Body of pancreas (tissue), 4 donors: ENCODE results near the gene NR1H2. TPM values are rescaled to one million over a fixed set of nuclear protein-coding genes. Genes with fewer than 3 reads are reported as not detected.
"Not testable (repeated sequence)": the region's sequence is repeated elsewhere in the genome, so short reads cannot be mapped to it uniquely, and the experiment has no call there.

Experiments
- ATAC-seq: fragments of 150-250 bp; one replicate; pipeline ENCODE4 v1.9.1; 2016
- DNase-seq, 4 donors: peaks; one replicate each; pipeline ENCODE4 v3.0.0-alpha.2; 2019
- H3K27ac ChIP-seq, 4 donors: fragments of 200-600 bp; sonication (generic); 1 replicate in 3 of 4; 2 replicates in 1 of 4; pipeline versions ENCODE4 v1.5.1 to v1.6.1; 2016 to 2019; ENCODE audit warnings: mild to moderate bottlenecking in 1 of 4, mixed read lengths in 1 of 4, moderate library complexity in 1 of 4
- H3K27me3 ChIP-seq, 2 donors: fragments of 200-600 bp; sonication (generic); one replicate each; pipeline ENCODE4 v1.6.0; 2016; ENCODE audit warnings: mild to moderate bottlenecking in 1 of 2
- H3K36me3 ChIP-seq, 2 donors: fragments of 200-600 bp; sonication (generic); replicated peaks in 1 of 2; 2 replicates each; pipeline ENCODE4 v1.5.1; 2016; ENCODE audit warnings: low read depth in 2 of 2; ENCODE audit not compliant: insufficient read depth in 1 of 2
- H3K4me1 ChIP-seq: fragments of 200-600 bp; sonication (generic); one replicate; pipeline ENCODE4 v1.6.0; 2016
- H3K4me3 ChIP-seq, 2 donors: fragments of 200-600 bp; sonication (generic); 1 replicate in 1 of 2; 2 replicates in 1 of 2; pipeline ENCODE4 v1.5.1; 2016 to 2019
- H3K9me3 ChIP-seq, 3 donors: fragments of 200-600 bp; sonication (generic); 1 replicate in 2 of 3; 2 replicates in 1 of 3; pipeline ENCODE4 v1.5.1; 2016
- CTCF ChIP-seq, 7 experiments: fragments of 450-650 bp in 4 of 7; fragments of 200-600 bp in 3 of 7; sonication (generic) in 3 of 7; IDR thresholded peaks; one replicate each; pipeline ENCODE4 v1.5.1; 2016 to 2019; ENCODE audit warnings: antibody characterized with exemption in 7 of 7
- POLR2A ChIP-seq, 3 donors: fragments of 450-650 bp; IDR thresholded peaks; one replicate each; pipeline ENCODE4 v1.6.1; 2016; ENCODE audit warnings: antibody characterized with exemption in 3 of 3, mild to moderate bottlenecking in 2 of 3
- WGBS, 2 donors: methylation state at CpG; one replicate each; pipeline ENCODE4 v1.1.5; 2017; 5-methylcytosine and 5-hydroxymethylcytosine counted together
- intact Hi-C: fragments of 100-400 bp; cut with DNase I; formaldehyde crosslinking; loops from one replicate; pipeline ENCODE4 v1.15.1; 2023
- total RNA-seq, 2 donors: library from RNA; depleted of rRNA; stranded (reverse); fragments of >200 nt; gene quantifications; one replicate each; pipeline ENCODE4 v1.1.0, GENCODE V29; 2016

Gene NR1H2
- total RNA-seq, 2 donors from 2014 or later = 43.2 to 50.1 TPM

- DNase-seq = peak in 1 of 4 donors; percentile 51
- no peak for ATAC-seq
- TF ChIP-seq CTCF (IDR thresholded peaks at IDR 0.05) = no peak
- peak in 1 of 3 donors; percentile 20 for TF ChIP-seq POLR2A (IDR thresholded peaks at IDR 0.05)
- H3K36me3 ChIP-seq = peaks cover 0 to 3% of the 10 kb centered on the region in 2 donors
- 78 to 90% methylated on average over 21 of the region's 21 CpGs for WGBS, 2 donors
- H3K9me3 ChIP-seq = no peaks in the 10 kb centered on the region
- H3K4me1 ChIP-seq = peaks cover 18% of the 10 kb centered on the region
- H3K4me3 ChIP-seq = no peak overlapping the region
- peak overlapping the region in 1 of 4 donors; percentile 3 for H3K27ac ChIP-seq
- intact Hi-C loops = no loop called here
- no peaks in the 10 kb centered on the region for H3K27me3 ChIP-seq
Measured at GRCh38 chr19:50387176-50387867, 11.1 kb downstream of the NR1H2 start.

GRCh38 chr19:50387868-50388245 is 11.6 kb downstream of the NR1H2 start:
- Histone ChIP-seq H3K27ac (peak overlapping the region in 1 of 4 donors; percentile 3), H3K4me1 (peaks cover 18% of the 10 kb centered on the region), H3K4me3 (no peak overlapping the region), H3K9me3 (no peaks in the 10 kb centered on the region), H3K36me3 (no peaks in the 10 kb centered on the region), H3K27me3 (no peaks in the 10 kb centered on the region)
- TF ChIP-seq CTCF (IDR thresholded peaks at IDR 0.05) (no peak), POLR2A (IDR thresholded peaks at IDR 0.05) (peak in 1 of 3 donors; percentile 8)
- intact Hi-C loops = no loop called here
- WGBS, 2 donors = 88 to 90% methylated on average over 8 of the region's 8 CpGs
- no peak for ATAC-seq
- no peak for DNase-seq

GRCh38 chr19:50390295-50390694 is 14.0 kb downstream of the NR1H2 start:
- H3K27ac ChIP-seq, H3K4me1 ChIP-seq, H3K27me3 ChIP-seq, ATAC-seq, H3K4me3 ChIP-seq, H3K9me3 ChIP-seq, intact Hi-C loops, DNase-seq, H3K36me3 ChIP-seq: not testable (repeated sequence)
- WGBS, 2 donors = 91 to 94% methylated on average over 3 of the region's 3 CpGs

GRCh38 chr19:50390952-50391351 is 14.7 kb downstream of the NR1H2 start:
- 95 to 98% methylated on average over 12 to 22 of the region's 23 CpGs for WGBS, 2 donors
- H3K27me3 ChIP-seq, H3K27ac ChIP-seq, H3K4me3 ChIP-seq, DNase-seq, ATAC-seq, H3K9me3 ChIP-seq, intact Hi-C loops, H3K36me3 ChIP-seq, H3K4me1 ChIP-seq: not testable (repeated sequence)

DNA sequence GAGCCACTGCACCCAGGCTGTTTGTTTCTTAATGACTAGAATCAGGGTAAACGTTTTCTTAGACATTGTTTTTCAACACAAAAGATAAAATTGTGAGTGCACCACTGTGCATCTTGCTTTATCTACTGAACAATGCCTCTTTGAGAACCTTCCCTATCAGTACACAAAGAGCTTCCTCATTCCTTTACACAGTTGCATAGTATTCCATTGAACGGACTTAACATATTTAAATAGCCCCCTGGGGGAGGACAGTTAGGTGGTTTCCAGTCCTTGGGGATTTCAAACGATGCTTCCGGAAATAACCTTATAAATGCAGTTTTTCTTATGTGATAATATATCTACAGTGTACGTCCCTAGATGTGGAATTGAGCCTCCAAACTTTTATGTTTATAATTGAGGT is 16.5 kb downstream of the NR1H2 start:
- Histone ChIP-seq H3K4me3 (no peak overlapping the region), H3K27ac (no peak overlapping the region), H3K4me1 (no peaks in the 10 kb centered on the region), H3K27me3 (no peaks in the 10 kb centered on the region), H3K9me3 (no peaks in the 10 kb centered on the region), H3K36me3 (no peaks in the 10 kb centered on the region)
- ATAC-seq = no peak
- no peak for DNase-seq
- intact Hi-C loops = no loop called here
- TF ChIP-seq POLR2A (IDR thresholded peaks at IDR 0.05) (no peak), CTCF (IDR thresholded peaks at IDR 0.05) (no peak)
- WGBS, 2 donors = 90 to 93% methylated on average over 5 of the region's 5 CpGs

DNA sequence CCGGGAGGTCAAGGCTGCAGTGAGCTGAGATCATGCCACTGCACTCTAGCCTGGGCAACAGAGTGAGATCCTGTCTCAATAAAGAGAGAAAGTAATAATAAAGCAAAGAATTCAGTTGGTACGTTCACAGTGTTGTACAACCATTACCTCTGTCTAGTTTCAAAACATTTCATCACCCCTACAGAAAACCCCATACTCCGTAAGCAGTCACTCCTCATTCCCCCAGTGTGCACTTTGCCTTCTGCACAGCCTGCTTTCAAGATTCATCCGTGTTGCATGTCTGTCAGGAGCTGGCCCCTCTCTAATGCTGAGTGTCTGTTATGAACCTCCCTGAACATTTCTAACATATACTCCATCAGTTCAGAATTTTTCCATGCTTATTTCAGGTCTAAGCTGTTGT is 17.3 kb downstream of the NR1H2 start:
- Histone ChIP-seq H3K36me3 (no peaks in the 10 kb centered on the region), H3K9me3 (no peaks in the 10 kb centered on the region), H3K4me1 (no peaks in the 10 kb centered on the region), H3K27ac (no peak overlapping the region), H3K4me3 (no peak overlapping the region), H3K27me3 (no peaks in the 10 kb centered on the region)
- ATAC-seq (no peak), DNase-seq (no peak)
- intact Hi-C loops = no loop called here
- TF ChIP-seq CTCF (IDR thresholded peaks at IDR 0.05) (no peak), POLR2A (IDR thresholded peaks at IDR 0.05) (no peak)
- WGBS, 2 donors = 80 to 90% methylated on average over 4 of the region's 4 CpGs
